ENCODE measurements around the gene C2orf72. TPM values are rescaled to one million over a fixed set of nuclear protein-coding genes. Genes with fewer than 3 reads are reported as not detected.
A peak's percentile ranks its signal among the peaks of the same experiment; 100 is the strongest.

C2orf72 gene
- total and polyA plus RNA-seq, 2 of the 13 experiments (the other 11 are each of a cell fraction or from before 2014, with no cell fraction given) = 147 to 203 TPM

DNA sequence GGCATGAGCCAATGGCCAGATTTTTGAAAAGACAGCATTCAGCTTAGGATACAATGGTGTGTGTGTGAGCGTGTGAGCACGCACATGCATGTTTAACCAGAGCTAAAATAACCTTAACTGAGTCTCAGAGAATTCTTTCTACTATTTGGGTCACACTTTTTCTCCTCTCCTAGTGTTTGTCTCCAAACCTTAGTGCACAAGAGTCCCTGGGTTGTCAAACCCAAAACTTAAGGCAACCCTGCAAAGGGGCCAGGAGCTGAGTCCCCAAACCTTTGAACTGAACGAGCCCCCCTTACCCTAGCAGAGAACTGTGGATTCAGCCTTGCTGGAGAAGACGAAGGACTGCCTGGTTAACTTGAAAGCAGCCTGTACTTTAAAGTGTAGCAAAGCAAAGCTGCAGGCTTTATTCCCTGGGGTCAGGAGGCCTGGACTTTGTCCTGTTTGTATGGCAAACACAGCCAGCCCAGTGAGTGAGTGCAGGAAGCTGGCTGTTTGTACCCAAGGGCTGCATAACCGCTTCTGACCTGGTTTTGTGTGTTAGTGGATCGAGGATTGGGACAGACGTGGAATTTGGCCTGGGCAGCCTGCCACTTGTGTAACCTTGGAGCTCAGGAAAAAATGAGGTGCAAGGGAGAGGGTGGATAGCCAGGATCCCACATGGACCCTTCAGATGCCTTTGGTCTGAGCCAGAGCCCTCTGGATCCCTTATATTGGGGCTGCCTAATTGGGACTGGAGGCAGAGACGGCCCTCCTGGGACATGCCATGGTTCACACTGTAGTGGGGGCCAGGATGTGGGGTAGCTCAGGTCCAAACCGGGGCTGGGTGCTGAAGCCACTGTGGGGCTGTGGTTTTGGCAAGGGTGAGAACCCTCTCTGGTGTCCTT, 12.9 kb downstream of the C2orf72 start (continued):
- TF ChIP-seq KDM3A (CRISPR knock-in tag; IDR thresholded peaks at IDR 0.05; ENCODE audit: low read depth) (peak; percentile 99), DR1 (CRISPR knock-in tag; IDR thresholded peaks at IDR 0.05) (peak; percentile 99), HNRNPK (IDR thresholded peaks at IDR 0.05; ENCODE audit: low read depth, low read length, poor library complexity, severe bottlenecking) (no peak), ZBTB42 (CRISPR knock-in tag; IDR thresholded peaks at IDR 0.05) (no peak), SOX5 (CRISPR knock-in tag; IDR thresholded peaks at IDR 0.05; ENCODE audit: borderline replicate concordance) (peak; percentile 95), ZNF709 (CRISPR knock-in tag; IDR thresholded peaks at IDR 0.05) (peak; percentile 96; the same call in 1 of the 2 replicates), SIX1 (CRISPR knock-in tag; IDR thresholded peaks at IDR 0.05; ENCODE audit: borderline replicate concordance) (0 out of 2 replicates have a peak, but pooled peaks have one; percentile 87), ARID2 (CRISPR knock-in tag; IDR thresholded peaks at IDR 0.05; ENCODE audit: borderline replicate concordance) (peak; percentile 62; the same call in 1 of the 2 replicates), ZNF749 (CRISPR knock-in tag; IDR thresholded peaks at IDR 0.05; ENCODE audit: borderline replicate concordance) (peak; percentile 93), RORA (CRISPR knock-in tag; IDR thresholded peaks at IDR 0.05) (no peak; the same call in 1 of the 2 replicates), MED8 (CRISPR knock-in tag; IDR thresholded peaks at IDR 0.05; ENCODE audit: insufficient replicate concordance) (no peak), GABPA (IDR thresholded peaks at IDR 0.05; ENCODE audit: low read depth, low read length) (no peak), GABPA (CRISPR knock-in tag; IDR thresholded peaks at IDR 0.05; ENCODE audit: low read depth) (peak; percentile 67), HNF4G (IDR thresholded peaks at IDR 0.05; ENCODE audit: borderline replicate concordance, low read depth, low read length) (peak; percentile 100), HNF4G (CRISPR knock-in tag; IDR thresholded peaks at IDR 0.05; ENCODE audit: borderline replicate concordance, low read depth) (peak; percentile 100), NCOA1 (CRISPR knock-in tag; IDR thresholded peaks at IDR 0.05) (peak; percentile 93), ZNF7 (CRISPR knock-in tag; IDR thresholded peaks at IDR 0.05) (peak; percentile 65; the same call in 1 of the 2 replicates), ZNF75D (CRISPR knock-in tag; IDR thresholded peaks at IDR 0.05; ENCODE audit: borderline replicate concordance) (no peak), EP300 (IDR thresholded peaks at IDR 0.05; ENCODE audit: low read depth in 2 of 2, low read length in 2 of 2) (peak; percentile 89 to 99), EP300 (CRISPR knock-in tag; IDR thresholded peaks at IDR 0.05; ENCODE audit: borderline replicate concordance) (peak; percentile 98), ZNF251 (CRISPR knock-in tag; IDR thresholded peaks at IDR 0.05) (no peak; the same call in 1 of the 2 replicates), REL (CRISPR knock-in tag; conservative IDR thresholded peaks at IDR 0.05) (peak; percentile 98), ZNF746 (CRISPR knock-in tag; IDR thresholded peaks at IDR 0.05) (peak; percentile 90), ZNF33B (CRISPR knock-in tag; IDR thresholded peaks at IDR 0.05) (no peak; the same call in 1 of the 2 replicates), ZNF510 (CRISPR knock-in tag; IDR thresholded peaks at IDR 0.05; ENCODE audit: low read depth) (no peak; the same call in 1 of the 2 replicates), STAG1 (CRISPR knock-in tag; IDR thresholded peaks at IDR 0.05) (peak; percentile 46), ZNF703 (CRISPR knock-in tag; IDR thresholded peaks at IDR 0.05; ENCODE audit: borderline replicate concordance) (peak; percentile 25; the same call in 1 of the 2 replicates), ZFP1 (CRISPR knock-in tag; IDR thresholded peaks at IDR 0.05) (peak; percentile 96), RFX3 (CRISPR knock-in tag; IDR thresholded peaks at IDR 0.05) (no peak)
- TF ChIP-seq, protein P1, sequence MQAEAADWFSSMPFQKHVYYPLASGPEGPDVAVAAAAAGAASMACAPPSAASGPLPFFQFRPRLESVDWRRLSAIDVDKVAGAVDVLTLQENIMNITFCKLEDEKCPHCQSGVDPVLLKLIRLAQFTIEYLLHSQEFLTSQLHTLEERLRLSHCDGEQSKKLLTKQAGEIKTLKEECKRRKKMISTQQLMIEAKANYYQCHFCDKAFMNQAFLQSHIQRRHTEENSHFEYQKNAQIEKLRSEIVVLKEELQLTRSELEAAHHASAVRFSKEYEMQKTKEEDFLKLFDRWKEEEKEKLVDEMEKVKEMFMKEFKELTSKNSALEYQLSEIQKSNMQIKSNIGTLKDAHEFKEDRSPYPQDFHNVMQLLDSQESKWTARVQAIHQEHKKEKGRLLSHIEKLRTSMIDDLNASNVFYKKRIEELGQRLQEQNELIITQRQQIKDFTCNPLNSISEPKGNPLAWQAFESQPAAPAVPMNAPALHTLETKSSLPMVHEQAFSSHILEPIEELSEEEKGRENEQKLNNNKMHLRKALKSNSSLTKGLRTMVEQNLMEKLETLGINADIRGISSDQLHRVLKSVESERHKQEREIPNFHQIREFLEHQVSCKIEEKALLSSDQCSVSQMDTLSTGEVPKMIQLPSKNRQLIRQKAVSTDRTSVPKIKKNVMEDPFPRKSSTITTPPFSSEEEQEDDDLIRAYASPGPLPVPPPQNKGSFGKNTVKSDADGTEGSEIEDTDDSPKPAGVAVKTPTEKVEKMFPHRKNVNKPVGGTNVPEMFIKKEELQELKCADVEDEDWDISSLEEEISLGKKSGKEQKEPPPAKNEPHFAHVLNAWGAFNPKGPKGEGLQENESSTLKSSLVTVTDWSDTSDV (CRISPR knock-in tag; IDR thresholded peaks at IDR 0.05) = no peak; the same call in 1 of the 2 replicates

Measured in HepG2 (cell line).